Muscle layer of colon (tissue), 2 donors: ENCODE data around the gene PRICKLE2.

Source experiments
- H3K27ac ChIP-seq: one replicate; pipeline ENCODE4 v1.7.0; 2013; ENCODE audit warnings: low read depth, mild to moderate bottlenecking, low read length, moderate library complexity
- H3K27me3 ChIP-seq, 2 donors: one replicate each; pipeline ENCODE4 v1.7.0; 2013; ENCODE audit warnings: low read length in 2 of 2, mild to moderate bottlenecking in 2 of 2; ENCODE audit not compliant: insufficient read depth in 2 of 2, control insufficient read depth in 1 of 2
- H3K36me3 ChIP-seq: one replicate; pipeline ENCODE4 v1.7.0; 2013; ENCODE audit warnings: mild to moderate bottlenecking, low read length; ENCODE audit not compliant: insufficient read depth
- H3K4me1 ChIP-seq: one replicate; pipeline ENCODE4 v1.7.0; 2013; ENCODE audit warnings: mild to moderate bottlenecking, low read length; ENCODE audit not compliant: insufficient read depth
- H3K4me3 ChIP-seq, 2 donors: one replicate each; pipeline ENCODE4 v1.7.0; 2013; ENCODE audit warnings: low read length in 2 of 2, low read depth in 1 of 2, mild to moderate bottlenecking in 1 of 2, moderate library complexity in 1 of 2
- H3K9ac ChIP-seq: one replicate; pipeline ENCODE4 v1.7.0; 2013; ENCODE audit warnings: low read length
- H3K9me3 ChIP-seq: one replicate; pipeline ENCODE4 v1.7.0; 2013; ENCODE audit warnings: mild to moderate bottlenecking, low read length
- donor health status: abdominal sarcoma.
- donor health status: Adenocarcinoma of cecum.

Gene PRICKLE2

DNA sequence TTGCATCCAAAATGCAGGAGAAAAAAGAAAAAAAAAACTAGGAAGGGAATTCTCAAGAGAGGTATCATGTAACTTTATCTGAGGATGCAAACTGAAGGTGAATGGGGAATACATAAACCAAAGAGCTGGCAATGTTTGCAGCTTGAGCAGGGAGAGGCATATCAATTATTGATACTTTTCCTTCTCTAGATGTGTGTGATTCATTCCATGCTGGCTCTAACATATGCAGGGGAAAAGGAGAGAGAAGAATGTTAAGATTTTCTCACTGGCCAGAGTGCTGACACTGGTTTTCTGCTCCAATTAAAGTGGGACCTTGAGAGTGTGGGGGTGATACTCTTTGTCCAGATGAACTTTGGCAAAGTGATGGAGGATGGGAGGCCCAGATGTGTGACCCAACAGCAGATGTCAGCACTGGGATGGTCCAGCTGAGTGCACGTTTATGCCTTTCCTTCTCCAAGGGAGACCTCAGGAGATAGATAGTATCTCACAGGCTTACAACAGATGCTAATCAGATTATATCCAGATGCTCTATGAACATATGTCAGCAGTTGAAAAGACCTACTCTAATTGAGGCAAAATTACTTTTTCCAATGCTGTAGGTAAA is 152.0 kb downstream of the PRICKLE2 start:
- H3K36me3 ChIP-seq: no peaks in the 10 kb centered on the region
- H3K27ac ChIP-seq: no peak overlapping the region
- no peaks in the 10 kb centered on the region for H3K9me3 ChIP-seq
- H3K4me1 ChIP-seq: no peaks in the 10 kb centered on the region
- H3K4me3 ChIP-seq: no peak overlapping the region
- H3K9ac ChIP-seq: no peak overlapping the region
- H3K27me3 ChIP-seq: no peaks in the 10 kb centered on the region

DNA sequence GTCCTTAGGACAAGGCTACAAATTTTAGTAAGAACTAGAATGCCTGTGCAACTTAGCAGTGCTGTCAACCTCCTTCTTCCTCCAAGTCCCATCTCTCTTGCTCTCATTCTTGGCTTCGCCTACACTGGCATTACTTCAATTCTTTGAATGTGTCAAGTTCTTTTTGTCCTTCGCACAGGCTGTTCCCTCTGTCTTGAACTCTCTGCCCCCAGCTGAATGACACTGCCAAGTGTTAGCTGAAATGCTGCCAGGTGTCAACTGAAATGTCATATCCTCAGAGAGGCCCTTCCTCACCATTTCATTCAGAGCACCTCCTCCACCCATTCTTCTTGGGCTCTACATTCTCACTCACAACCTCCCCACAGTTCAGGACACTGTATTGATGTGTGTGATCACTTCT is 153.1 kb downstream of the PRICKLE2 start:
- H3K27me3 ChIP-seq: no peaks in the 10 kb centered on the region
- H3K4me3 ChIP-seq: no peak overlapping the region
- H3K9me3 ChIP-seq: no peaks in the 10 kb centered on the region
- H3K4me1 ChIP-seq: no peaks in the 10 kb centered on the region
- H3K36me3 ChIP-seq: no peaks in the 10 kb centered on the region
- no peak overlapping the region for H3K27ac ChIP-seq
- no peak overlapping the region for H3K9ac ChIP-seq

DNA sequence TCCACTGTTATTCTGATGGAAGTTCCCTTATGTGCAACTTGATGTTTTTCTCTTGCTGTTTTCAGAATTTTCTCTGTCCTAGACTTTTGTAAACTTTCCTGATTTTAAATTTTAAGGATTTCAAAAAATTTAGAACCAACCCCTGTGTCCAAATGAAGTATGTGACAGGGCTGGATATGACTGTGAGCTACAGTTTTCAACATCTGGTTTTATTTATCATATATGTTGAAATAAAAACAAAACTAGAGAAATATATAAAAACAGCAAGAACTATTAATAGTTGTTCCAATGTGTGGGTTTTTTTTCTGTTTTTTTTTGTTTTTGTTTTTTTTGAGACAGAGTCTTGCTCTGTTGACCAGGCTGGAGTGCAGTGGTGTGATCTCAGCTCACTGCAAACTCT is 154.6 kb downstream of the PRICKLE2 start:
- Histone ChIP-seq H3K4me1 (no peaks in the 10 kb centered on the region), H3K27ac (no peak overlapping the region), H3K36me3 (no peaks in the 10 kb centered on the region), H3K27me3 (no peaks in the 10 kb centered on the region), H3K9me3 (no peaks in the 10 kb centered on the region), H3K4me3 (no peak overlapping the region), H3K9ac (no peak overlapping the region)

DNA sequence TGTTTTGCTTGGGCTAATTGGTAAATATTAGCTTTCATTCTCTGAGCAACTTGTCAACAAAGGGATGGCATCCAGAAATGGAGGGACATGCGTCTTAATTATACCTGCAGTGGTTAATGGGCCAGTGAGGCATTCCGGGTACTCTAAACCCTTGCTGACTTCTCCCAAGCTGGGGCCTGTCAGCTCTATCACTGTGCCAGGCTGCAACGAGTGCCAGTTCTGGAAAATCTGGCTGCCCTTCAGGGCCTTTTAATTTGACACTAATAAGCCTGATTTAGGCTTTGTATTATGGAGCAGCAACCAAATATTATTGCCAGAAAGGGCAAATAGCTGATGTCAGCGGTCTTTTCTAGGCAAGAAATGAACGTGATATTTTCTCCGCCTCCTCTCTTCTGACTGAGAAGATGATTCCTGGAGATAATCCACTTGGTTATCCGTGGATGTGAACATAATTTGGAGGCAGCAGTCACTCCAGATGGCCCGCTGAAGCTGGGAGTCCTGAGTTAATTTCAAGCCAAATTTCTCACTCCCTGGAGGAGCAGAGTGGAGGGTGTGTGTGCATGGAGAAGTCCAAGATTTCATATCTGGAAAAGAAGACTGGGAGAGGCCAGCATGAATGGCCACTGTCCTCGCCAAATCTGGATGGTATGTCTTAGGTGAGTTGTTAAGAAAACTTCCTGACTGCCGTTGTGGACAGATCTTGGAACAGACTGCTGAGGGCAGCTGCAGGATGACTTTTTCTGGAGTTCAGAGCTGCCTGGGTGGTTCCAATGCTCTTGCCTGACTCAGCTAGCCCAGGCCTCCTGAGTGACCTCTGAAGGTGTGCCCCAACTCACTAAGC is 157.5 kb downstream of the PRICKLE2 start:
- no peaks in the 10 kb centered on the region for H3K9me3 ChIP-seq
- H3K4me1 ChIP-seq: no peaks in the 10 kb centered on the region
- H3K27ac ChIP-seq: no peak overlapping the region
- H3K36me3 ChIP-seq: no peaks in the 10 kb centered on the region
- H3K9ac ChIP-seq: no peak overlapping the region
- no peaks in the 10 kb centered on the region for H3K27me3 ChIP-seq
- no peak overlapping the region for H3K4me3 ChIP-seq

DNA sequence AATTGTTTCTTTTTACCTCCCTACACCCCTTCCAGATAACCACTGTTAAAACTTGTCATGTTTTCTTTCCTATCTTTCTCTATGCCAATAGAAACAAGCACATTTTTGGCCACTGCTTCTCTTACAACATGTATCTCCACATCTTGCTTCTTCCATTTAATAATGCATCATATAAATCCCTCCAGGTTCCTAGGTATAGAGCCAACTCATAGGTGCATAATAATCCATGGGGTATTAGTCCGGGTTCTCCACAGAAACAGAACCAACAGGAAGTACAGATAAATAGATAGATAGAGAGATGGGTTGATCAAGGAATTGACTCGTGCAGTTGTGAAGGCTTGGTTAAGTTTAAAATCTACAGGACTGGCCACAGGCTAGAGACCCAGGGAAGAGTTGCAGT is 160.5 kb downstream of the PRICKLE2 start:
- Histone ChIP-seq H3K27ac (no peak overlapping the region), H3K36me3 (no peaks in the 10 kb centered on the region), H3K9ac (no peak overlapping the region), H3K4me3 (no peak overlapping the region), H3K4me1 (no peaks in the 10 kb centered on the region), H3K9me3 (no peaks in the 10 kb centered on the region), H3K27me3 (no peaks in the 10 kb centered on the region)

DNA sequence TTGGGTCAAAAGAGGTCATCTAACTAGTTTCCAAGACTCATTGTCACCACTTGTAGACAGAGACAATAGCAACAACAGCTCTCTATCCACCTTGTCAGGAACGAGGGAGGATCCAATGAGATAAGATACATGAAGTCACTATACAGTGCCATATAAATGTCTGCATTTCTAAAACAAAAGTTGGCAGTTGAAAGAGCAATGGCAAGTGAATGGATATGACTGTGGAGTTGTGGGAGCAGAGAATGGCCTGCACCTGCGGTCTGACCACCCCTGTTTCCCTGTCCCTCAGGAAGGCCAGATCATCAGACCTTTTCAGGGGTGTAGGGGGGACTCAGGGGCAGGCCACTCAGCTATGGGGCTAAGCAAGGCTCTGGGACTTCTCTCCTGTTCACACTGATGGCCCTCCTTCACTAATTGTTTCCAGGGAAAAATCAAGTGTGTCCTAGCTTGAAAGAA is 161.3 kb downstream of the PRICKLE2 start:
- H3K27ac ChIP-seq: no peak overlapping the region
- no peaks in the 10 kb centered on the region for H3K4me1 ChIP-seq

DNA sequence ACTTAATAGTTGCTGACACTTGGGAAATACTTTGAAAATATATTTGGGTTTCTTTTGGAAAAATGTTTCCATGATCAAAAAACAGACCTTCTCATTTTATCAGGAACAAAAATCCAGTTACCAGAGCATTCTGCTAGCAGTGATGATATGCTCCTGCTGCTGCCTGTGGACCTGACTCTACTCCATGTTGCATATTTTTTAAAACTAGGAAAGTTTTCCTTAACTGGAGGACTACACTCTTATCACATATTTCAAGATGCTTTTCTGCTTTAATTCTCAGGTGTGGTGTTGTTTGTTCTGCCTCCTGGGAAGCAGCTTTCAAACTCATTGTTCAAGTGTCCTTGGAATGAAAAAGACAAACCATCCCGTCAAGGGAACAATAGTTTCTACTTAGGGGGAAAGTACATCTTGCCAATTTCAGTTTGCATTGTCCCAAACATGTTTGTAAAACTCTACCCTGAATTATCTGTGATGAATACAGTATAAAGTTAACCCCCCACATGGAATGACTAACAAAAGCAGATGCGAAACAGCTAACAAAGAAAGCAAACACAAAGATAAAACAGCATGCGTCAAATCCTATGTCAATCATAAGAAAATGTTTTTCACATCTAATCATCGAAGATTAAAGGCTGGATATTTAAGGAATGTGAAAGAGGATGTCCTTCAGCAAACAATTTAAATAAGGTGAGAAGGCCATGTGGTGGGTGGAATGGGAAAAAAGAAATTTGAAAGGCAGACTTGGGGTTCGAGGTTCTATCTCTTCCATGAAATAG is 161.9 kb downstream of the PRICKLE2 start:
- no peaks in the 10 kb centered on the region for H3K27me3 ChIP-seq
- H3K9ac ChIP-seq: no peak overlapping the region
- no peaks in the 10 kb centered on the region for H3K9me3 ChIP-seq
- H3K4me1 ChIP-seq: peaks cover 3% of the 10 kb centered on the region
- no peak overlapping the region for H3K4me3 ChIP-seq
- no peak overlapping the region for H3K27ac ChIP-seq
- no peaks in the 10 kb centered on the region for H3K36me3 ChIP-seq

More for the DNA sequence above, 161.3 kb downstream of the PRICKLE2 start:
- Histone ChIP-seq H3K9ac (no peak overlapping the region), H3K27me3 (no peaks in the 10 kb centered on the region), H3K4me3 (no peak overlapping the region), H3K36me3 (no peaks in the 10 kb centered on the region), H3K9me3 (no peaks in the 10 kb centered on the region)

DNA sequence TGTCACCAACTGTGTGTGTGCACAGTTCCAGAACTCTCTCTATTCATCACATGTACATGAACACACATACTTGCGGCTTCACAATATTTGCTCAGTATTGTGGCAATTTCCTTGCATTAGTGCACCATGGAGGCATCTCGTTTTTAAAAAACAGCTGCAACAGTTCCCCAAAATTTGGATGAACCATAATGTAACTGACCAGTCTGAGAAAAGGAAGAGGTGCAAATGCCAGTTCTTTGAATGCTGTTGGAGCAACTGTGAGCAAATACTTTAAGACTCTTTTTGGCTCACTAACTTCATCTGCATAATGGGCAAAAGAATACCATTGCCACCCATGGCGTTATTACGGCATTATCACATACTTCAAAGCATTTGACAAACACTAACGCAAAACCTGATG is 163.6 kb downstream of the PRICKLE2 start:
- Histone ChIP-seq H3K4me1 (peaks cover 4% of the 10 kb centered on the region), H3K9me3 (no peaks in the 10 kb centered on the region), H3K9ac (no peak overlapping the region), H3K36me3 (no peaks in the 10 kb centered on the region), H3K4me3 (no peak overlapping the region), H3K27me3 (no peaks in the 10 kb centered on the region), H3K27ac (no peak overlapping the region)

DNA sequence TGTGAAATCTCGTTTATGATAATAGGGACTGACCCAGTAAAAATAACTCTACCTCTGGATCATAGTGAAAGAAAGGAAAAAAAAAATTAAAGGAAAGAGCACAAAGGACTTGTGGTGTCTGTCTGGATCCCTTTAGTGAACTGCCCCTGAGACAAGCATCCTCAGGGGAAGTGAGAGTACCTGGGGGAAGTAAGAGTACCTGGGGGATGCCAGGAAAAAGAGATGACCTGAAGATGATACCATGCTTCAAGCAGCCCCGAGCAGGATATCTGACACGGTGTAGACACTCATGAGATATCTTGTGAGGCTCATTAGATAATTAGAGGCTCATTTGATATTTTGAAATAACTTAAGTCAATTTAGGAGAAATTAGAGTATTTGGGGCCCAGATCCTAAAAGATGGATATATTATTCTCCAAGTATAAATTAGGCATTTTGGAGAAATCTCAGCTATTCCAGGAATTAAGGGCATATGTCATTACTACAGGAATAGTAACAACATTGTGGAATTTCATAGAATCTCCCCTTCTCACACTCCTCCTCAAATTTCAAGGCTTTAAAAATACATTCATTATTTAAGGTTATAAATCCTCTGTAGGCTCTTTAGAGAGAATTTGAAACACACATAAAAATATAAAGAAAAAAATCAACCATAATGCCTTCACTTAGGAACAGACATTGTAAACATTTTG is 165.6 kb downstream of the PRICKLE2 start:
- no peak overlapping the region for H3K9ac ChIP-seq
- no peak overlapping the region for H3K4me3 ChIP-seq
- no peaks in the 10 kb centered on the region for H3K27me3 ChIP-seq
- H3K4me1 ChIP-seq: peaks cover 4% of the 10 kb centered on the region
- H3K27ac ChIP-seq: no peak overlapping the region
- H3K9me3 ChIP-seq: no peaks in the 10 kb centered on the region
- no peaks in the 10 kb centered on the region for H3K36me3 ChIP-seq

DNA sequence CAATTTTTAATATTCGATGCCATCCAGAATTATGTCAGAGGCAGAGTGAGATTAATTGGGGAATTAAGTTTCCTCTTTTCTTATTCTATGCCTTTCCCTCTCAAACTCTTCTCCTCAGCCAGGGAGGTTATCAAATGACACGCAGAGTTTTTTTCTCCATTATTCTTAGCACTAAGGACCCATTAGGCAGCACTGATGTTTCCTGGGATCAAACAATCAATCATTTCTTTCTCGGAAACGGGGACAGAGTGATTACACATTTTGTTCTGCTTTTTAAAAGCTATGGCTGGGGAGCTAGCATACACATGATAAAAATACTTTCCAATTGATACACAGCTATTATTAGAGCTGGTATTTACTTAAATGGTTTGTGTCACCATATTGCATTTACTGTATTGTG is 166.7 kb downstream of the PRICKLE2 start:
- H3K9me3 ChIP-seq: no peaks in the 10 kb centered on the region
- H3K4me3 ChIP-seq: no peak overlapping the region
- no peak overlapping the region for H3K27ac ChIP-seq
- no peak overlapping the region for H3K9ac ChIP-seq
- H3K4me1 ChIP-seq: peaks cover 4% of the 10 kb centered on the region
- H3K36me3 ChIP-seq: no peaks in the 10 kb centered on the region
- H3K27me3 ChIP-seq: no peaks in the 10 kb centered on the region

DNA sequence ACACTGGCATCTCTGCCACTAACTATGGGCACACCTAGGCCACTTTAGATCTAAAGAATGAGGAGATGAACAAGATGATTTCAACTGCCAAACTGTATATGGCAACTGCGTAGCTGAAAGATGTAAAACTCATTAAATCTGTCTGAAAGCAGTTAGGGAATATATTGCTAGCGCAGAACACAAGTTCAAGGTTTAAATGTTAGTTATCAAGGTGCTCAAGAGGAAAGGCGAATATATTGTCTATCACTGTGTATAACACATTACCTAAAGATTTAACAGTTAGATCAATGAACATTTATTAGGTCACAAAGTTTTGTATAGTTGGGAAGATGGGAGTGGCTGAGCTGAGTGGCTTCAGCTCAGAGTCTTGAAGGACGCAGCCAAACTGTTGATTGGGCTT is 168.0 kb downstream of the PRICKLE2 start:
- Histone ChIP-seq H3K36me3 (no peaks in the 10 kb centered on the region), H3K9ac (no peak overlapping the region), H3K4me3 (no peak overlapping the region), H3K9me3 (no peaks in the 10 kb centered on the region), H3K27me3 (no peaks in the 10 kb centered on the region), H3K4me1 (peaks cover 4% of the 10 kb centered on the region), H3K27ac (no peak overlapping the region)
